GM12878 (cell line): ENCODE data around the gene RAB13. TPM values are rescaled to one million over a fixed set of nuclear protein-coding genes. Genes with fewer than 3 reads are reported as not detected.

ENCODE experiments used
- ATAC-seq: fragments of 200-7000 bp; cut with Tn5 transposase; 3 replicates; pipeline ENCODE4 v1.9.1; 2020; ENCODE audit warnings: mild to moderate bottlenecking, moderate library complexity
- BruUV-seq: library from RNA; stranded (reverse); fragments of 400-500 nt; replicated peaks from 2 replicates; lab custom pipeline; 2021; lab: Mats Ljungman, UMichigan
- CTCF ChIA-PET: fragments of 300-600 bp; sonication (Branson Sonifier 250); formaldehyde crosslinking; extraction: SDS; loops from one replicate; lab custom pipeline; 2021; ENCODE audit warnings: inconsistent platforms; lab: Yijun Ruan, JAX
- POLR2A ChIA-PET: fragments of 350-600 bp; formaldehyde crosslinking; extraction: SDS; loops from one replicate; lab custom pipeline; 2021; ENCODE audit warnings: inconsistent platforms; lab: Charles Lee
- RAD21 ChIA-PET: fragments of 300-600 bp; sonication (Branson Sonifier 250); formaldehyde crosslinking; loops from one replicate; lab custom pipeline; 2023; ENCODE audit warnings: antibody characterized with exemption; ENCODE audit not compliant: unreplicated experiment; lab: Charles Lee
- SMC1A ChIA-PET: fragments of 300-600 bp; sonication (Branson Sonifier 250); formaldehyde crosslinking; loops from one replicate; lab custom pipeline; 2023; ENCODE audit not compliant: unreplicated experiment, uncharacterized antibody; lab: Charles Lee
- DNase-seq: peaks from one replicate; pipeline ENCODE4 v3.0.0-alpha.2; 2011; ENCODE audit warnings: low read depth, low spot score
- FAIRE-seq: peaks from 3 replicates; lab custom pipeline; 2011; peaks lifted over from hg19 to GRCh38; lab: Jason Lieb, UNC
- H2AFZ ChIP-seq: 2 replicates; pipeline ENCODE4 v1.6.0; 2011; ENCODE audit warnings: low read depth, low read length, control low read depth; ENCODE audit not compliant: control insufficient read depth
- H3K27ac ChIP-seq: 2 replicates; pipeline ENCODE4 v1.5.1; 2011; ENCODE audit warnings: control low read depth; ENCODE audit not compliant: control insufficient read depth, insufficient read depth
- H3K27me3 ChIP-seq, 2 experiments: replicated peaks in 1 of 2; 2 replicates each; pipeline versions ENCODE4 v1.6.0 to v1.6.1; 2011; ENCODE audit warnings: low read length in 1 of 2; ENCODE audit not compliant: control insufficient read depth in 2 of 2, insufficient read depth in 2 of 2
- H3K36me3 ChIP-seq, 2 experiments: 2 replicates each; pipeline ENCODE4 v1.5.1; 2011; ENCODE audit warnings: low read length in 1 of 2; ENCODE audit not compliant: control insufficient read depth in 2 of 2, insufficient read depth in 2 of 2
- H3K4me1 ChIP-seq: 2 replicates; pipeline ENCODE4 v1.6.1; 2011; ENCODE audit warnings: mild to moderate bottlenecking, low read length, moderate library complexity, mixed read lengths; ENCODE audit not compliant: control insufficient read depth, insufficient read depth
- H3K4me2 ChIP-seq: 2 replicates; pipeline ENCODE4 v1.6.0; 2011; ENCODE audit warnings: control low read depth; ENCODE audit not compliant: control insufficient read depth, insufficient read depth
- H3K4me3 ChIP-seq: fragments of 200-600 bp; sonication (generic); 2 replicates; pipeline ENCODE4 v1.5.1; 2016
- H3K79me2 ChIP-seq: 2 replicates; pipeline ENCODE4 v1.6.0; 2011; ENCODE audit warnings: low read length; ENCODE audit not compliant: control insufficient read depth, insufficient read depth
- H3K9ac ChIP-seq: 2 replicates; pipeline ENCODE4 v1.8.0; 2011; ENCODE audit warnings: low read length, control low read depth, mixed read lengths; ENCODE audit not compliant: control insufficient read depth, insufficient read depth
- H3K9me3 ChIP-seq: replicated peaks from 3 replicates; pipeline ENCODE4 v1.5.1; 2011; ENCODE audit warnings: mild to moderate bottlenecking, low read length; ENCODE audit not compliant: control insufficient read depth, insufficient read depth
- H4K20me1 ChIP-seq: 2 replicates; pipeline ENCODE4 v1.6.0; 2011; ENCODE audit not compliant: control insufficient read depth, insufficient read depth
- CREB1 ChIP-seq: IDR thresholded peaks from 2 replicates; pipeline ENCODE4 v1.6.1; 2012; ENCODE audit warnings: low read depth, mild to moderate bottlenecking, inconsistent platforms
- E4F1 ChIP-seq: fragments of 450-650 bp; IDR thresholded peaks from 2 replicates; pipeline ENCODE4 v1.6.1; 2018; ENCODE audit warnings: borderline replicate concordance, mild to moderate bottlenecking; ENCODE audit not compliant: partially characterized antibody
- HDGF ChIP-seq: fragments of 450-650 bp; IDR thresholded peaks from 2 replicates; pipeline ENCODE4 v1.6.1; 2016; ENCODE audit warnings: antibody characterized with exemption
- NFIC ChIP-seq: IDR thresholded peaks from 2 replicates; pipeline ENCODE4 v1.6.1; 2012; ENCODE audit warnings: low read depth, mild to moderate bottlenecking, inconsistent platforms, low read length, moderate library complexity
- RUNX3 ChIP-seq: IDR thresholded peaks from 2 replicates; pipeline ENCODE4 v1.6.1; 2012; ENCODE audit warnings: low read length, inconsistent platforms
- ZBTB4 ChIP-seq: fragments of 450-650 bp; formaldehyde crosslinking; IDR thresholded peaks from 2 replicates; pipeline ENCODE4 v1.4.0; 2022; ENCODE audit warnings: mild to moderate bottlenecking, moderate library complexity
- WGBS: methylation state at CpG from one replicate; pipeline ENCODE4 v1.1.6; 2016; ENCODE audit warnings: low lambda C conversion rate; ENCODE audit not compliant: insufficient replicate concordance, insufficient coverage; ENCODE audit errors: missing lambda C conversion rate; 5-methylcytosine and 5-hydroxymethylcytosine counted together
- in situ Hi-C: fragments of 300-500 bp; cut with MboI; formaldehyde crosslinking; loops from 9 replicates; pipeline ENCODE4 v1.14.3; 2018; ENCODE audit warnings: mixed read lengths
- intact Hi-C: fragments of 100-400 bp; cut with micrococcal nuclease; formaldehyde crosslinking; loops from one replicate; pipeline ENCODE4 v1.14.2; 2022; ENCODE audit not compliant: unreplicated experiment
- polyA plus RNA-seq, 11 experiments: library from polyadenylated mRNA; depleted of rRNA in 4 of 11; unstranded in 6 of 11; stranded (reverse) in 5 of 11; fragments of >200 nt; fragmentation: Nextera tagmentation in 4 of 11; fragmentation: Illumina TruSeq in 1 of 11; extraction: Ambion mirVana in 4 of 11; extraction: Trizol in 1 of 11; gene quantifications; 1 replicate in 1 of 11; 2 replicates in 10 of 11; pipeline versions ENCODE4 v1.2.1 to v1.2.3, GENCODE V29; 2011 to 2016; ENCODE audit warnings: inconsistent platforms in 2 of 11, missing spikeins in 2 of 11, low read depth in 1 of 11
- total RNA-seq, 4 experiments: library from RNA; depleted of rRNA in 3 of 4; stranded (reverse); fragments of >200 nt in 3 of 4; fragmentation: Illumina TruSeq in 1 of 4; extraction: Trizol in 1 of 4; gene quantifications; 2 replicates each; pipeline versions ENCODE4 v1.2.1 to v1.2.3, GENCODE V29; 2013 to 2021

The RAB13 gene
- total and polyA plus RNA-seq, 10 of the 15 experiments (the other 5 are each of a cell fraction or from before 2014, with no cell fraction given) = 0.75 to 30.7 (median 15.9) TPM

- no peak for TF ChIP-seq CREB1
Observed at GRCh38 chr1:153938996-153939395, 47.1 kb downstream of the RAB13 start (continued).

- H3K4me2 ChIP-seq = no peak overlapping the region
- H4K20me1 ChIP-seq = no peaks in the 10 kb centered on the region
- no TSS peak for BruUV-seq
- ChIA-PET CTCF (no interaction called here), RAD21 (no interaction called here), POLR2A (interaction anchor here (1.0 kb wide), 1 partner anchor 41 kb away, joined by 3 read pairs; the partner anchor contains the start of gene JTB), SMC1A (no interaction called here)
- intact Hi-C loops = no loop called here
- no peaks in the 10 kb centered on the region for H3K4me1 ChIP-seq
- H3K27me3 ChIP-seq = no peaks in the 10 kb centered on the region
- ATAC-seq (no peak), FAIRE-seq (no peak), DNase-seq (no peak)
- no peak overlapping the region for H3K9ac ChIP-seq
- TF ChIP-seq RUNX3 = no peak
- TF ChIP-seq HDGF = no peak
- no peak overlapping the region for H3K4me3 ChIP-seq
- H3K79me2 ChIP-seq = no peaks in the 10 kb centered on the region
- 100% methylated on average over 10 of the region's 10 CpGs for WGBS
- no peak overlapping the region for H3K27ac ChIP-seq
- peaks cover 20 to 22% of the 10 kb centered on the region in 2 experiments; a peak in 3 of 4 replicates for H3K36me3 ChIP-seq
- in situ Hi-C loops = no loop called here
- no peaks in the 10 kb centered on the region for H3K9me3 ChIP-seq
- no peak overlapping the region for H2AFZ ChIP-seq
Observed at GRCh38 chr1:153937331-153937730, 48.8 kb downstream of the RAB13 start.

- H3K9ac ChIP-seq = no peak overlapping the region
- H3K9me3 ChIP-seq = no peaks in the 10 kb centered on the region
- no peak overlapping the region for H3K4me3 ChIP-seq
- peaks cover 20% of the 10 kb centered on the region in 2 experiments; a peak in 3 of 4 replicates for H3K36me3 ChIP-seq
- no peak for FAIRE-seq
- H2AFZ ChIP-seq = no peak overlapping the region
- ChIA-PET CTCF (interaction anchor here (0.6 kb wide), 1 partner anchor 289 kb away, joined by 3 read pairs; no protein-coding TSS in a partner anchor), RAD21 (no interaction called here), POLR2A (interaction anchor here (0.6 kb wide), 1 partner anchor 11 kb away, joined by 4 read pairs; no protein-coding TSS in a partner anchor), SMC1A (interaction anchor here (1.0 kb wide), 1 partner anchor 9 kb away, joined by 3 read pairs; no protein-coding TSS in a partner anchor)
- intact Hi-C loops (no loop called here), in situ Hi-C loops (no loop called here)
- BruUV-seq = no TSS peak
- no peaks in the 10 kb centered on the region for H3K4me1 ChIP-seq
- no peak overlapping the region for H3K4me2 ChIP-seq
- no peaks in the 10 kb centered on the region for H3K79me2 ChIP-seq
- no peaks in the 10 kb centered on the region for H4K20me1 ChIP-seq
- 95% methylated on average over 12 of the region's 12 CpGs for WGBS
- ATAC-seq = no peak
- H3K27ac ChIP-seq = no peak overlapping the region
- DNase-seq = no peak
- H3K27me3 ChIP-seq = no peaks in the 10 kb centered on the region
- TF ChIP-seq NFIC (no peak), ZBTB4 (no peak), E4F1 (no peak)
Observed at GRCh38 chr1:153936011-153936802, 49.9 kb downstream of the RAB13 start.
